SU-DHL-6 (cell line): ENCODE measurements around the gene FXYD5.

Experiments
- H2AFZ ChIP-seq: fragments of 200-600 bp; sonication (generic); 2 replicates; pipeline ENCODE4 v1.6.1; 2014; ENCODE audit warnings: low read depth, mild to moderate bottlenecking, moderate library complexity, mixed read lengths, antibody characterized with exemption, low read length; ENCODE audit not compliant: severe bottlenecking
- H3F3A ChIP-seq: fragments of 200-600 bp; shearing (Covaris generic); 2 replicates; pipeline ENCODE4 v1.6.0; 2016; ENCODE audit warnings: antibody characterized with exemption, mild to moderate bottlenecking; ENCODE audit not compliant: insufficient read depth
- H3K27ac ChIP-seq: fragments of 200-600 bp; sonication (generic); 2 replicates; pipeline ENCODE4 v1.5.1; 2016; ENCODE audit warnings: low read depth, mild to moderate bottlenecking, low read length, moderate library complexity, mixed read lengths
- H3K27me3 ChIP-seq: fragments of 200-600 bp; sonication (generic), shearing (Covaris generic); 2 replicates; pipeline ENCODE4 v1.6.0; 2014; ENCODE audit warnings: mild to moderate bottlenecking, low read length
- H3K36me3 ChIP-seq: fragments of 200-600 bp; sonication (generic); 2 replicates; pipeline ENCODE4 v1.6.1; 2014; ENCODE audit warnings: mild to moderate bottlenecking, low read length, mixed read lengths
- H3K4me2 ChIP-seq: fragments of 300-600, 200-600 bp; shearing (Covaris generic), sonication (generic); 2 replicates; pipeline ENCODE4 v1.6.0; 2014; ENCODE audit warnings: low read length, low read depth, mild to moderate bottlenecking; ENCODE audit not compliant: poor library complexity, severe bottlenecking
- H3K4me3 ChIP-seq: fragments of 200-600 bp; sonication (generic); 2 replicates; pipeline ENCODE4 v1.5.1; 2014; ENCODE audit warnings: antibody characterized with exemption, low read length, mild to moderate bottlenecking, mixed read lengths; ENCODE audit not compliant: insufficient read depth, poor library complexity, severe bottlenecking
- H3K79me2 ChIP-seq: fragments of 200-600 bp; sonication (generic); 2 replicates; pipeline ENCODE4 v1.6.1; 2014; ENCODE audit warnings: mild to moderate bottlenecking, low read length, moderate library complexity; ENCODE audit not compliant: insufficient read depth
- H3K9ac ChIP-seq: fragments of 200-600 bp; sonication (generic); 2 replicates; pipeline ENCODE4 v1.7.0; 2014; ENCODE audit warnings: mild to moderate bottlenecking, low read length
- H3K9me2 ChIP-seq: fragments of 200-600 bp; sonication (generic); replicated peaks from 2 replicates; pipeline ENCODE4 v1.6.1; 2014; ENCODE audit warnings: low read length; ENCODE audit not compliant: insufficient read depth
- H3K9me3 ChIP-seq: fragments of 200-600 bp; sonication (generic); 2 replicates; pipeline ENCODE4 v1.6.1; 2014; ENCODE audit warnings: low read length, mixed read lengths; ENCODE audit not compliant: insufficient read depth
- H4K20me1 ChIP-seq: fragments of 200-600 bp; sonication (generic); 2 replicates; pipeline ENCODE4 v1.6.1; 2014; ENCODE audit warnings: low read depth, mild to moderate bottlenecking, antibody characterized with exemption, low read length, moderate library complexity, mixed read lengths
- CTCF ChIP-seq: fragments of 200-600 bp; sonication (generic); IDR thresholded peaks from one replicate; pipeline ENCODE4 v1.5.1; 2017; ENCODE audit warnings: antibody characterized with exemption, mild to moderate bottlenecking, low read length, moderate library complexity; ENCODE audit not compliant: insufficient read depth, poor library complexity, severe bottlenecking
- EZH2phosphoT487 ChIP-seq: fragments of 200-600 bp; sonication (generic), shearing (Covaris generic); conservative IDR thresholded peaks from 2 replicates; pipeline ENCODE4 v1.6.1; 2018; ENCODE audit warnings: mild to moderate bottlenecking, antibody characterized with exemption, low read length, moderate library complexity, mixed read lengths

Gene FXYD5

GRCh38 chr19:35135389-35135909 lies 19.1 kb upstream of the FXYD5 start:
- no peaks in the 10 kb centered on the region for H3F3A ChIP-seq
- H3K27me3 ChIP-seq: no peaks in the 10 kb centered on the region
- no peak overlapping the region for H3K27ac ChIP-seq
- H3K79me2 ChIP-seq: no peaks in the 10 kb centered on the region
- no peak overlapping the region for H2AFZ ChIP-seq
- H3K4me3 ChIP-seq: no peak overlapping the region
- H4K20me1 ChIP-seq: no peaks in the 10 kb centered on the region
- H3K9ac ChIP-seq: no peak overlapping the region
- H3K36me3 ChIP-seq: no peaks in the 10 kb centered on the region
- TF ChIP-seq CTCF: peak; percentile 87
- TF ChIP-seq EZH2phosphoT487: no peak
- H3K4me2 ChIP-seq: no peak overlapping the region
- H3K9me2 ChIP-seq: no peaks in the 10 kb centered on the region
- H3K9me3 ChIP-seq: no peaks in the 10 kb centered on the region

GRCh38 chr19:35136231-35136630 lies 18.3 kb upstream of the FXYD5 start:
- H4K20me1 ChIP-seq: no peaks in the 10 kb centered on the region
- no peaks in the 10 kb centered on the region for H3K9me2 ChIP-seq
- H3K4me3 ChIP-seq: no peak overlapping the region
- TF ChIP-seq CTCF: no peak
- TF ChIP-seq EZH2phosphoT487: no peak
- no peak overlapping the region for H2AFZ ChIP-seq
- no peak overlapping the region for H3K9ac ChIP-seq
- no peak overlapping the region for H3K27ac ChIP-seq
- no peak overlapping the region for H3K4me2 ChIP-seq
- H3F3A ChIP-seq: no peaks in the 10 kb centered on the region
- H3K36me3 ChIP-seq: no peaks in the 10 kb centered on the region
- H3K9me3 ChIP-seq: no peaks in the 10 kb centered on the region
- no peaks in the 10 kb centered on the region for H3K79me2 ChIP-seq
- H3K27me3 ChIP-seq: no peaks in the 10 kb centered on the region

- Histone ChIP-seq H3K4me2 (no peak overlapping the region), H3K27ac (no peak overlapping the region), H3K9me2 (no peaks in the 10 kb centered on the region), H3K27me3 (no peaks in the 10 kb centered on the region), H3F3A (peaks cover 7% of the 10 kb centered on the region), H3K9me3 (no peaks in the 10 kb centered on the region), H3K36me3 (no peaks in the 10 kb centered on the region), H2AFZ (no peak overlapping the region), H4K20me1 (no peaks in the 10 kb centered on the region), H3K4me3 (no peak overlapping the region), H3K79me2 (no peaks in the 10 kb centered on the region), H3K9ac (no peak overlapping the region)
- TF ChIP-seq CTCF (no peak), EZH2phosphoT487 (no peak)
Observed at GRCh38 chr19:35136977-35137702, 17.4 kb upstream of the FXYD5 start.
